Large intestine (tissue), 3 donors: ENCODE data around the gene INTS1. TPM values are rescaled to one million over a fixed set of nuclear protein-coding genes. Genes with fewer than 3 reads are reported as not detected.
"Not testable (repeated sequence)": the region's sequence is repeated elsewhere in the genome, so short reads cannot be mapped to it uniquely, and the experiment has no call there.

ENCODE experiments used
- DNase-seq, 2 donors: peaks; one replicate each; pipeline versions ENCODE4 v3.0.0 to v3.0.0-alpha.2; 2013
- H3K27ac ChIP-seq: one replicate; pipeline ENCODE4 v1.5.1; 2013; ENCODE audit warnings: low read length
- H3K27me3 ChIP-seq: 2 replicates; pipeline ENCODE4 v1.6.1; 2013; ENCODE audit warnings: low read length; ENCODE audit not compliant: control insufficient read depth, insufficient read depth
- H3K36me3 ChIP-seq: 2 replicates; pipeline ENCODE4 v1.6.1; 2013; ENCODE audit warnings: low read length; ENCODE audit not compliant: control insufficient read depth, insufficient read depth
- H3K4me1 ChIP-seq: one replicate; pipeline ENCODE4 v1.6.1; 2013; ENCODE audit warnings: low read length; ENCODE audit not compliant: control insufficient read depth, insufficient read depth
- H3K4me3 ChIP-seq: one replicate; pipeline ENCODE4 v1.5.1; 2013; ENCODE audit warnings: low read length
- H3K9me3 ChIP-seq: one replicate; pipeline ENCODE4 v1.6.1; 2013; ENCODE audit warnings: mild to moderate bottlenecking, low read depth, low read length, moderate library complexity; ENCODE audit not compliant: control insufficient read depth
- WGBS: methylation state at CpG from one replicate; pipeline ENCODE4 v1.1.5; 2013; ENCODE audit warnings: low lambda C conversion rate; ENCODE audit not compliant: insufficient coverage; 5-methylcytosine and 5-hydroxymethylcytosine counted together
- polyA plus RNA-seq: library from polyadenylated mRNA; unstranded; fragments of 120-200 nt; gene quantifications from one replicate; pipeline ENCODE4 v1.2.1, GENCODE V29; 2013

The INTS1 gene
- polyA plus RNA-seq, 1 donor, result 50.0 TPM

GRCh38 chr7:1444214-1444924 lies 59.8 kb downstream of the INTS1 start:
- Histone ChIP-seq H3K27me3 (no peaks in the 10 kb centered on the region), H3K36me3 (peaks cover 41% of the 10 kb centered on the region), H3K27ac (no peak overlapping the region), H3K4me3 (no peak overlapping the region), H3K4me1 (no peaks in the 10 kb centered on the region), H3K9me3 (peaks cover 11% of the 10 kb centered on the region)
- WGBS, result no CpG with 5 or more reads among the region's 45 CpGs
- no peak for DNase-seq

GRCh38 chr7:1443587-1444200 lies 60.5 kb downstream of the INTS1 start:
- H3K27me3 ChIP-seq, H3K4me1 ChIP-seq, DNase-seq, H3K4me3 ChIP-seq, H3K27ac ChIP-seq: not testable (repeated sequence)
- no CpG with 5 or more reads among the region's 42 CpGs for WGBS
- peaks cover 11% of the 10 kb centered on the region for H3K9me3 ChIP-seq
- H3K36me3 ChIP-seq, result peaks cover 44% of the 10 kb centered on the region

GRCh38 chr7:1442355-1443124 lies 61.6 kb downstream of the INTS1 start:
- Histone ChIP-seq H3K27me3 (no peaks in the 10 kb centered on the region), H3K4me3 (no peak overlapping the region), H3K9me3 (peaks cover 11% of the 10 kb centered on the region), H3K4me1 (no peaks in the 10 kb centered on the region), H3K27ac (no peak overlapping the region), H3K36me3 (peaks cover 53% of the 10 kb centered on the region)
- DNase-seq, result no peak
- WGBS, result no CpG with 5 or more reads among the region's 20 CpGs

GRCh38 chr7:1441615-1442354 lies 62.4 kb downstream of the INTS1 start:
- H3K27me3 ChIP-seq, result no peaks in the 10 kb centered on the region
- H3K4me3 ChIP-seq, result no peak overlapping the region
- H3K27ac ChIP-seq, result no peak overlapping the region
- no CpG with 5 or more reads among the region's 41 CpGs for WGBS
- DNase-seq, result no peak
- H3K9me3 ChIP-seq, result peaks cover 11% of the 10 kb centered on the region
- no peaks in the 10 kb centered on the region for H3K4me1 ChIP-seq
- peaks cover 58% of the 10 kb centered on the region for H3K36me3 ChIP-seq

- no peak for DNase-seq
- H3K27ac ChIP-seq, result no peak overlapping the region
- no peak overlapping the region for H3K4me3 ChIP-seq
- H3K9me3 ChIP-seq, result peaks cover 11% of the 10 kb centered on the region
- H3K4me1 ChIP-seq, result no peaks in the 10 kb centered on the region
- H3K36me3 ChIP-seq, result peaks cover 62% of the 10 kb centered on the region
- no CpG with 5 or more reads among the region's 10 CpGs for WGBS
- no peaks in the 10 kb centered on the region for H3K27me3 ChIP-seq
Measured at GRCh38 chr7:1440620-1441019, 63.6 kb downstream of the INTS1 start.

- DNase-seq, result no peak
- Histone ChIP-seq H3K4me1 (no peaks in the 10 kb centered on the region), H3K27me3 (no peaks in the 10 kb centered on the region), H3K36me3 (peaks cover 64% of the 10 kb centered on the region), H3K9me3 (peaks cover 8% of the 10 kb centered on the region), H3K27ac (no peak overlapping the region), H3K4me3 (no peak overlapping the region)
- no CpG with 5 or more reads among the region's 31 CpGs for WGBS
Measured at GRCh38 chr7:1439373-1440363, 64.5 kb downstream of the INTS1 start.

GRCh38 chr7:1438821-1439220 lies 65.4 kb downstream of the INTS1 start:
- Histone ChIP-seq H3K9me3 (peaks cover 5% of the 10 kb centered on the region), H3K4me3 (no peak overlapping the region), H3K4me1 (no peaks in the 10 kb centered on the region), H3K27me3 (no peaks in the 10 kb centered on the region), H3K27ac (no peak overlapping the region), H3K36me3 (peaks cover 61% of the 10 kb centered on the region)
- DNase-seq, result no peak
- no CpG with 5 or more reads among the region's 15 CpGs for WGBS

GRCh38 chr7:1438208-1438607 lies 66.0 kb downstream of the INTS1 start:
- H3K27me3 ChIP-seq, result no peaks in the 10 kb centered on the region
- peaks cover 5% of the 10 kb centered on the region for H3K9me3 ChIP-seq
- peaks cover 61% of the 10 kb centered on the region for H3K36me3 ChIP-seq
- H3K4me1 ChIP-seq, result no peaks in the 10 kb centered on the region
- H3K27ac ChIP-seq, result no peak overlapping the region
- no CpG with 5 or more reads among the region's 10 CpGs for WGBS
- no peak for DNase-seq
- H3K4me3 ChIP-seq, result no peak overlapping the region

- H3K4me3 ChIP-seq, result no peak overlapping the region
- H3K4me1 ChIP-seq, result no peaks in the 10 kb centered on the region
- H3K36me3 ChIP-seq, result peaks cover 61% of the 10 kb centered on the region
- no peaks in the 10 kb centered on the region for H3K27me3 ChIP-seq
- no peak overlapping the region for H3K27ac ChIP-seq
- H3K9me3 ChIP-seq, result peaks cover 5% of the 10 kb centered on the region
- no CpG with 5 or more reads among the region's 43 CpGs for WGBS
- DNase-seq, result no peak
Measured at GRCh38 chr7:1437155-1437880, 66.9 kb downstream of the INTS1 start.
